ENCODE measurements around the gene ALDH1L1. TPM values are rescaled to one million over a fixed set of nuclear protein-coding genes. Genes with fewer than 3 reads are reported as not detected.

Gene ALDH1L1
- total RNA-seq, 1 experiment from 2014 or later: 0.36 TPM

- H3K4me1 ChIP-seq (ENCODE audit: control insufficient read depth, insufficient read depth, low read length): no peaks in the 10 kb centered on the region
- no peak overlapping the region for H3K4me3 ChIP-seq (ENCODE audit: low read depth in 2 of 2, low read length in 2 of 2)
- BruUV-seq (replicated peaks): no TSS peak
- in situ Hi-C loops (cut with HindIII; ENCODE audit: low pct_unique_long_range_greater_than_20kb, low sequenced_read_pairs): no loop called here
- no peak overlapping the region for H3K27ac ChIP-seq (ENCODE audit: low read length)
- TF ChIP-seq REST (IDR thresholded peaks at IDR 0.05; ENCODE audit: insufficient read depth in 1 of 2, low read depth in 2 of 2, low read length in 1 of 2) (no peak), CTCF (IDR thresholded peaks at IDR 0.05) (no peak)
- no peaks in the 10 kb centered on the region for H3K27me3 ChIP-seq (ENCODE audit: control insufficient read depth, insufficient read depth, low read length)
- POLR2A ChIA-PET: interaction anchor here (0.5 kb wide), 1 partner anchor 491 kb away, joined by 5 read pairs; no protein-coding TSS in a partner anchor
- DNase-seq (ENCODE audit: low read depth, low spot score) (no peak), ATAC-seq (no peak)
- no peaks in the 10 kb centered on the region for H3K36me3 ChIP-seq (ENCODE audit: control insufficient read depth, insufficient read depth, low read length)
- no peaks in the 10 kb centered on the region for H3K9me3 ChIP-seq (ENCODE audit: control insufficient read depth, insufficient read depth, low read depth, low read length)
- CTCF ChIA-PET: no interaction called here
- intact Hi-C loops (cut with micrococcal nuclease; ENCODE audit: unreplicated experiment): no loop called here
Observed at GRCh38 chr3:126109146-126109879, 71.1 kb downstream of the ALDH1L1 start.

- no peak overlapping the region for H3K4me3 ChIP-seq (ENCODE audit: low read depth in 2 of 2, low read length in 2 of 2)
- DNase-seq (ENCODE audit: low read depth, low spot score) (no peak), ATAC-seq (no peak)
- ChIA-PET CTCF (no interaction called here), POLR2A (no interaction called here)
- H3K4me1 ChIP-seq (ENCODE audit: control insufficient read depth, insufficient read depth, low read length): no peaks in the 10 kb centered on the region
- H3K27ac ChIP-seq (ENCODE audit: low read length): no peak overlapping the region
- no peaks in the 10 kb centered on the region for H3K36me3 ChIP-seq (ENCODE audit: control insufficient read depth, insufficient read depth, low read length)
- TF ChIP-seq SIN3A (IDR thresholded peaks at IDR 0.05; ENCODE audit: borderline replicate concordance, insufficient read depth, low read depth, low read length) (no peak), CTCF (IDR thresholded peaks at IDR 0.05) (no peak), POLR2AphosphoS5 (IDR thresholded peaks at IDR 0.05; ENCODE audit: low read depth, low read length) (no peak), TCF7L2 (IDR thresholded peaks at IDR 0.05; ENCODE audit: low read depth, low read length) (no peak), REST (IDR thresholded peaks at IDR 0.05; ENCODE audit: insufficient read depth in 1 of 2, low read depth in 2 of 2, low read length in 1 of 2) (no peak)
- BruUV-seq (replicated peaks): no TSS peak
- in situ Hi-C loops (cut with HindIII; ENCODE audit: low pct_unique_long_range_greater_than_20kb, low sequenced_read_pairs): no loop called here
- intact Hi-C loops (cut with micrococcal nuclease; ENCODE audit: unreplicated experiment): no loop called here
- no peaks in the 10 kb centered on the region for H3K27me3 ChIP-seq (ENCODE audit: control insufficient read depth, insufficient read depth, low read length)
- H3K9me3 ChIP-seq (ENCODE audit: control insufficient read depth, insufficient read depth, low read depth, low read length): no peaks in the 10 kb centered on the region
Observed at GRCh38 chr3:126108676-126109050, 71.7 kb downstream of the ALDH1L1 start.
